GM18526 (cell line): ENCODE data around the gene BLOC1S2.
A peak's percentile ranks its signal among the peaks of the same experiment; 100 is the strongest.

Source experiments
- POLR2A ChIP-seq: IDR thresholded peaks from 3 replicates; pipeline ENCODE4 v1.6.1; 2011; ENCODE audit not compliant: insufficient read length; ENCODE audit errors: extremely low read depth

BLOC1S2 gene

GRCh38 chr10:100286051-100287033 is at the start of gene BLOC1S2:
TSS of gene BLOC1S2 (minus strand) at chr10:100286680. CDS start at chr10:100286659, 21 bp downstream.
- TF ChIP-seq POLR2A = peak; percentile 96

- no peak for TF ChIP-seq POLR2A
These were observed 48.3 kb upstream of the BLOC1S2 start for GRCh38 chr10:100334762-100335161.

GRCh38 chr10:100333661-100334440 is 47.4 kb upstream of the BLOC1S2 start:
- no peak for TF ChIP-seq POLR2A

GRCh38 chr10:100333106-100333505 is 46.6 kb upstream of the BLOC1S2 start:
- no peak for TF ChIP-seq POLR2A

GRCh38 chr10:100330079-100330478 is 43.6 kb upstream of the BLOC1S2 start, which contains the start of gene PKD2L1:
TSS of gene PKD2L1 (minus strand) at chr10:100330228. CDS start at chr10:100330103, 125 bp downstream.
- no peak for TF ChIP-seq POLR2A

GRCh38 chr10:100328198-100328597 is 41.7 kb upstream of the BLOC1S2 start:
- no peak for TF ChIP-seq POLR2A

GRCh38 chr10:100327718-100328009 is 41.2 kb upstream of the BLOC1S2 start:
- no peak for TF ChIP-seq POLR2A

GRCh38 chr10:100327007-100327717 is 40.7 kb upstream of the BLOC1S2 start:
- TF ChIP-seq POLR2A = no peak

- no peak for TF ChIP-seq POLR2A
These were observed 38.7 kb upstream of the BLOC1S2 start for GRCh38 chr10:100325158-100325557.

- TF ChIP-seq POLR2A = no peak
These were observed 33.4 kb upstream of the BLOC1S2 start for GRCh38 chr10:100319707-100320402.

GRCh38 chr10:100318207-100318606 is 31.7 kb upstream of the BLOC1S2 start:
- no peak for TF ChIP-seq POLR2A

GRCh38 chr10:100315615-100316014 is 29.1 kb upstream of the BLOC1S2 start:
- no peak for TF ChIP-seq POLR2A

GRCh38 chr10:100311298-100311697 is 24.8 kb upstream of the BLOC1S2 start:
- TF ChIP-seq POLR2A = no peak

GRCh38 chr10:100307684-100308083 is 21.2 kb upstream of the BLOC1S2 start:
- no peak for TF ChIP-seq POLR2A

GRCh38 chr10:100306861-100307260 is 20.4 kb upstream of the BLOC1S2 start:
- TF ChIP-seq POLR2A = no peak
